ENCODE data around the gene COBL.

COBL gene

GRCh38 chr7:51189777-51190176 is 126.8 kb downstream of the COBL start:
- DNase-seq (ENCODE audit: low read depth), result no peak

GRCh38 chr7:51188987-51189386 is 127.6 kb downstream of the COBL start:
- no peak for DNase-seq (ENCODE audit: low read depth)

- no peak for DNase-seq (ENCODE audit: low read depth)
These were observed 128.7 kb downstream of the COBL start for GRCh38 chr7:51187941-51188340.

GRCh38 chr7:51186531-51186930 is 130.1 kb downstream of the COBL start:
- no peak for DNase-seq (ENCODE audit: low read depth)

GRCh38 chr7:51182636-51183166 is 133.9 kb downstream of the COBL start:
- no peak for DNase-seq (ENCODE audit: low read depth)

- no peak for DNase-seq (ENCODE audit: low read depth)
These were observed 136.5 kb downstream of the COBL start for GRCh38 chr7:51180092-51180491.

- DNase-seq (ENCODE audit: low read depth), result no peak
These were observed 140.6 kb downstream of the COBL start for GRCh38 chr7:51175992-51176388.

- no peak for DNase-seq (ENCODE audit: low read depth)
These were observed 141.2 kb downstream of the COBL start for GRCh38 chr7:51175316-51175991.

GRCh38 chr7:51165337-51165736 is 151.3 kb downstream of the COBL start:
- no peak for DNase-seq (ENCODE audit: low read depth)

- peak; percentile 42 for DNase-seq (ENCODE audit: low read depth)
These were observed 153.8 kb downstream of the COBL start for GRCh38 chr7:51162724-51163329.

GRCh38 chr7:51161937-51162336 is 154.7 kb downstream of the COBL start:
- no peak for DNase-seq (ENCODE audit: low read depth)

- DNase-seq (ENCODE audit: low read depth), result peak; percentile 20
These were observed 155.5 kb downstream of the COBL start for GRCh38 chr7:51160990-51161615.

GRCh38 chr7:51160411-51160810 is 156.2 kb downstream of the COBL start:
- no peak for DNase-seq (ENCODE audit: low read depth)

- DNase-seq (ENCODE audit: low read depth), result no peak
These were observed 157.7 kb downstream of the COBL start for GRCh38 chr7:51158742-51159445.

GRCh38 chr7:51158211-51158610 is 158.4 kb downstream of the COBL start:
- DNase-seq (ENCODE audit: low read depth), result no peak

- no peak for DNase-seq (ENCODE audit: low read depth)
These were observed 162.4 kb downstream of the COBL start for GRCh38 chr7:51154201-51154600.

GRCh38 chr7:51152706-51153200 is 163.9 kb downstream of the COBL start:
- no peak for DNase-seq (ENCODE audit: low read depth)

GRCh38 chr7:51151455-51151854 is 165.2 kb downstream of the COBL start:
- DNase-seq (ENCODE audit: low read depth), result no peak

- DNase-seq (ENCODE audit: low read depth), result no peak
These were observed 166.4 kb downstream of the COBL start for GRCh38 chr7:51150193-51150592.

GRCh38 chr7:51148216-51148615 is 168.4 kb downstream of the COBL start:
- DNase-seq (ENCODE audit: low read depth), result no peak

GRCh38 chr7:51146816-51147586 is 169.6 kb downstream of the COBL start:
- no peak for DNase-seq (ENCODE audit: low read depth)

GRCh38 chr7:51144178-51144577 is 172.4 kb downstream of the COBL start:
- no peak for DNase-seq (ENCODE audit: low read depth)
